HG02763 (cell line): ENCODE measurements around the gene UNC13C.
"Not testable (repeated sequence)": the region's sequence is repeated elsewhere in the genome, so short reads cannot be mapped to it uniquely, and the experiment has no call there.

Experiments used
- ATAC-seq: cut with Tn5 transposase; IDR thresholded peaks from one replicate; pipeline ENCODE4 v1.9.1; 2021; ENCODE audit warnings: mild to moderate bottlenecking, moderate library complexity; ENCODE audit not compliant: unreplicated experiment

UNC13C gene

DNA sequence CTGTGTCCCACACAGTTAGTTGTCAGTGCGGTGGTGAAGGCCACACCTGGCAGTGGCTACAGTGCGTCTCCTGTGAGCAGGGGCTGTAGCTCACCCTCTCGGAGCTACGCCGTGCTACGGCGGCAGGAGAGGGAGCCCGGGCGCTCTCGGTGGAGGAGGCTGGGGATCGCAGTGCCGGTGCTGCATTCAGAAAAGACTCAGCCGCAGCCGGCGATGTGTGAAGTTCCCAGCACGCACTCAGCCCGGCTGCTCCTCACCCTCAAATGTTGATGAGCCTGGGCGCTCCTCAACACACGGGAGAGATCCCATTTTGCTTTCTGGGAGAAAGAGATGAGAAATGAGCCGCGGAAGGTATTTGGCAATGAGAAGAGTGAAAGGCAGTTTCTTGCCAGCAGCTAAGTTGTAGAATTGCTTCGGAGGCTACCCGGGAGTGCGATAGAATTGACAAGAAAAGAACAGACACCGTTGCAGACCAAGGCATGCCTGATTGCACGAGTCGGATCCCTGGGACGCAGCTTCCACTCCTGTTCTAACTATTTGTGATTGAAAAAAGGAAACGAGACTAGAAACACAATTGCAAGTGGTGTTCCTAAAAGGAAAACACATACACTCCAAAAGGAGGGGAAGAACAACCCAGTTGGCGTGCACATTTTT, at the start of gene UNC13C:
Gene UNC13C, plus strand, starts transcription at position 189 of the 654 bp plus-strand sequence. CDS start 34,463 bp downstream, outside the sequence.
- no peak for ATAC-seq

DNA sequence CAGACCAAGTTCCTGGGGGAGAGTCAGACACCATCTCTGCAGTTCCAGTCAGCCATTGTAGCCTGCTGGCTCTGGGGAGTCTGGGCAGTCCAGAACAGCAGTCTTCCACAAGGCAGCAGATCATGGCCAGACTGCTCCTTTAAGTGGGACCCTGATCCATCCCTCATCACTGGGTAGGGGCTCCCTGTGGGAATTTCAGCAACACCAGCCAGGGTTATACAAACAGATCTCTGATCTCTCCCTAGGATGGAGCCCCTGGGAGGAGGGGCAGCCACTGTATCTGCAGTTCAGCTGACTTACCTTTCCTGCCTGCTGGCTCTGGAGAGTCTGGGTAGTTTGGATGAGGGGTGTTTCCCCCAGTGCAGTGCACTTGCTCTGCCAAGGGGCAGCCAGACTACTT, 42.1 kb upstream of the UNC13C start:
- ATAC-seq: no peak

DNA sequence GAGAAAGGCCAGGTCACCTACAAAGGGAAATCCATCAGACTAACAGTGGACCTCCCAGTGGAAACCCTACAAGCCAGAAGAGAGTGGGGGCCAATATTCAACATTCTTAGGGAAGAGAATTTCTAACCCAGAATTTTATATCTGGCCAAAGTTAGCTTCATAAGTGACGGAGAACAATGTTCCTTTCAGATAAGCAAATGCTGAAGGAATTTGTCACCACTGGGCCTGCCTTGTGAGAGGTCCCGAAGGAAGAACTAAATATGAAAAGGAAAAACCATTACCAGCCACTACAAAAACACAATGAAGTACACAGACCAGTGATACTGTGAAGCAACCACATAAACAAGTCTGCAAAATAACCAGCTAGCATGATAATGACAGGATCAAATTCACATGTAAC, 40.6 kb upstream of the UNC13C start:
- not testable (repeated sequence) for ATAC-seq

DNA sequence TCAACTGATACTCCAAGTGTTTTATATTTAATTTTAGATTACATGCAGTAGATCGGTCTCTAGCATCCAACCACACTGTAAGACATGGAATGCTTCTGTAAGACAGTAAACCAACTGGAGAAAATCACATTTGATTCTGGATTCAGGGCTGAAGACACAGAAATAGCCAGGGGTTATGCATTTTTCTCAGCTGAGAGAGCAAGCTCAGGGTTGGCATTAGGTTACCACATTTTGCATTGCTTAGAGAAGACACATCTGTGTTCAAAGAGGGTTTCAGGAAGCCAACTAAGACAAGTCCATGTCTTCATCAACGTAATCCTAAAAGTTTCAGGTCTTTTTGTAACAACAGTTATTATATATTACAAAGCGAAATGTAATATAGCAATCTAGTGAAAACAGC, 27.7 kb upstream of the UNC13C start:
- ATAC-seq: no peak

DNA sequence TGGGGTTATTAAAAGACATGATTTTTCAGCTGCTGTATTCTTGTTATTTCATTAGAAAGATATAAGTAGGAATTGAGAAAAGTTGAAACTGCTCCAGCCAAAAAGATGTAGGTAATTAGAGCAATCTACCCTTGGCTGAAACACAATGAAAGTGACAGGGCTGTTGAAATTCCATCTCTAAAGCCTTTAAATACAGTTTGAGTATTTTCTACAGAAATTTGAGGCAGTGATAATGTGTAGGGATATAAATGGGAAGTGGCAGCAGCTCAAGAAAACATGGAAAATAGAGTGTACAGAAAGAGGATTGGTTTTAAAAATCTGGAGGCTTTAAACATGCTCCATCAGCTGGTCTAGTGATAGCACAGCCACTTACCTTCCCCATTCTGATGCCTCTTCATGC, 22.8 kb upstream of the UNC13C start:
- no peak for ATAC-seq

DNA sequence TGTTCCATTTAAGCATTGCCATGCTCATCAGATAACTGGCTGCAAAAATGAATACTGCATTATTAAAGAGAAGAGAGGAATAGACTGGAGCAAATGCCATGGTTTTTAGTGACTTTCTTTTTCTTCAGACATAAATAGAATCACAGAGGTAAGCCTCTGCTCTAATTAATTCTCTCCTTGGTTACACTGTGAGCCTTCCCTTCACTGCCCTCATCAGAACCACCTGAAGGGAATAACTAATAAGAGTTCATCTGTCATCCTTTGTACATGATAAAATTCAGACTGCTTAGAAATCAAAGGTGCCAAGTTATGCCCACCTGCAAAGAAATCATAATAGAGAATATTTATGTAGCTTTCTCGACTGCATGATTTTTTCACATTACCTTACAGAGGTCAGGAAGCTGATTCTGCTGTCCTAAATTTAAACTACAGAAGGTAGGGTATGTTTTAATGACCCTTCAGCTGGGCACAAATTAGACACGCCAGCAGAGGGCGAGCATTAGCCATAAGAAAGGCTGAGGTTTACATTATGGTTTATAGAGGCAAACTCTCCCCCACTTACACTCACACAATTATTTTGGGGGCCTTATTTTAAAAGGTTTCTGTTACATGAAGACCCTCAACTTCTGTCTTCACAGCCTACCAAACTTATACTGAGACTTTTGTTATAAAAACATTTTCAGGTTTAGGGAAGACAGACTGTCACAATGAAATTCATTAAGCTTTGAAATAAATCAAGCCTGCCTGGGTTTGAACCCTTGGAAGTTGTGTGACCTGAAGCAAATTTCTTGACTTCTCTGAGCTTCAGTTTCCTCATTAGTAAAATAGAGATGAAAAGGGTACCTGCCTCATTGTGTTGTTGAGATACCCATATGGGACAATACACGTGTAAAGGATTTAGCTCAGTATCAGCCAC, 15.3 kb upstream of the UNC13C start:
- no peak for ATAC-seq

DNA sequence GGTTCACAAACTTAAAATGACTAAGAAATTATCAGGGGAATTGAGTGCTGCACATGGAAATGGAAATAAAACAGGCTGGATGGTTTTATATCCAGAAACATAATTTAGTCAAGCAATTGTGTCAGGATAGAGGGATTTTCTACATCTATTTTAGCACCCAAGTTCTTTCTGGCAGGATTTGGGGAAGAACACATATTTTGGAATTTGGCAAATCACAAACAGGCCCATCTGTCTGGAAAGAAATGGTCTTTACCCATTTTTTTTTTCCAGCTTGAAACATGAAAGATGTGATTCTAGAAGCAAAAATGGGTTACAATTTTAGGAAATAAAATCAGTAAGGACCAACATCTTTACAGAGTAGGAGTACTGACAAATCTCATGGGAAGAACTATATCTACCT, 14.4 kb upstream of the UNC13C start:
- ATAC-seq: no peak

DNA sequence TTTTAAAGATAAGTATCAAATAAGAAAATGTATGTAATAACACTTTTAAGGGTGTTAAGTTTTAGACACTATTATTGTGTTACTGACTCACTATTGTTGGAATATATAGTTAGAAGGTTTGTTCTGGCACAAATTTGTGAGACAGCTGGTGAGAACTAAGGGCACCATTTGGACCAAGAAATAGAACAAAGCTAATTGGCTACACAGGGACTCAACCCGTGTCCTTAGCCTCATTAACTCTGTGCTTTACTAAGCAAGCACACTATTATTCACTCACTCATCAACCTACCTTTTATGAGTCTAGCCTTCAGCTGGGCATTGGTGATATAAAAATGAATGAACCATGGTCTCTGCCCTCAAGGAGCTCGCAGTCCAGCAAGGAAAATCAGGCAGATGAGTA, 4.1 kb upstream of the UNC13C start:
- no peak for ATAC-seq

DNA sequence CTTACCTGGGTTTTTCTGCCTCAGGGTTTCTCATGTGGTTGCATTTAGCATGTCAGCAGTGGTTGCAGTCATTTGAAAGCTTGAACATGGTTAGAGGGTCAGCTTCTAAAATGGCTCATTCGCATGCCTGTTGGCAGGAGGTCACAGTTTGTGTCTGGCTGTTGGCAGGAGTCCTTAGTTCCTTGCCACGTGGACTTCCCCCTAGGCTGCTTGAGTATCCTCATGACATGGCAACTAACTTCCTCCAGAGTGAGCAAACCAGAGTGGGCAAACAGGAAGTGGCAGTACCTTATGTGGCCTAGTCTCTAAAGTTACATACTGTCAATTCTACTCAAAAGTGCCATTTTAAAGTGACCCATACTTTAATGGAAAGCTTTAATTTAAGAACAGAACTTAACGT, 3.4 kb upstream of the UNC13C start:
- ATAC-seq: no peak

DNA sequence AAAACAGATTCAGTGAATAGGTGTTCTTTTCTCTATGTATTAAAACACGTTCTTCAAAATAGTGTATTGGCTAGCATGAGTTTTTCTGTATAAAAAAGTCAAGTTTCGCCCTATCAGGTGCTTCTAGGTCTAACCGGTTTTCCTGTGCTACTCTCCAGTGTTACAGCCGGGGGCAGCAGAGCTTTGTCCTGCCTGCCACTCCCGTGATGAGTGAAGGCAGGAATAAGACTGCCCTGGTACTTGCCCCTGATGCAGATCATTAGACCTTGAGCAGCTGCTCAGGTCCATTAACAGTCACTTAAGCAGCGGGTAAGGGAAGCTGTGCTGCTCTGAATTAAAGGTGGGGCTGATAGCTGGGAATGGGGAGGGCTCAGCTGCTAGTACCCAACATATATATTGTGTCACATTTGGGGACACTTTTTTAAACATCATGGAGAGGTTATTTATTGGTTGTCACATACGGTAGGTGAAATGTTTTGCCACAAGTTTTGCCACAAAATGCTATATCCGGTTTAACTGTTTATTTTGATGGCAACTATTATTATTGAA, 1.3 kb upstream of the UNC13C start:
- ATAC-seq: no peak

DNA sequence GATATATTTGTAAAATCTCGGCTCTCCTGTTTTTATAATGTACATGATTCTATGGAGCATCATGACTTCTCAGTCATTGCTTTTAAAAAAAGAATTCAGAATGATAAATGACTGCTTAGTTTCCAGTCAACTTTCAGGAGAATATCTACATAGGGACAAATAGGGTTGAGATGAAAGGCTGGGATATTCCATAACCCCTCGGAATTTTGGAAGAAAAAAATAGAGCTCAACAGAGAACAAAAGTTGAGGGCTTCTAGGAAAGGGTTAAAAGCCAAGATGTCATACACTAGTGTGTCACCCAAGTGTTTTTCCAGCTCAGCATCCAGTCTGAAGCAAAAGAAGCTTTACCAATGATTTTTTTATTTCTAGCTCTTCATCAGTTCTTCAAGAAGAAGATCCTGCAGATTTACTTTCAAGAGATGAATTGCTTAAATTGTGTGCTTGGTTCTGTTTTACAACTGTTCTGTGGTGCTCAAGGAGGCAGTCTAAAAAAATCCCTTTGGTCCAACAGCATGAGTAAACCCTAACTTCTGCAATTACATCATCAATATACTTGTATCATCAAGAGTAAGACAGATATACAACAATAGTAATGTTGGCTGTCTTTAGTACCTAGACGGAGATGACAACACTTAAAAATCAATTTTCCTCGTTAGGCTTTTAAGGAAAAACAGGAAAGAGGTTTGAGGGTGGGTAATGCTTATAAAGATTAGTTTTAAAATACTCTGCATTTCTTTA, 979 bp downstream of the UNC13C start:
- ATAC-seq: no peak

DNA sequence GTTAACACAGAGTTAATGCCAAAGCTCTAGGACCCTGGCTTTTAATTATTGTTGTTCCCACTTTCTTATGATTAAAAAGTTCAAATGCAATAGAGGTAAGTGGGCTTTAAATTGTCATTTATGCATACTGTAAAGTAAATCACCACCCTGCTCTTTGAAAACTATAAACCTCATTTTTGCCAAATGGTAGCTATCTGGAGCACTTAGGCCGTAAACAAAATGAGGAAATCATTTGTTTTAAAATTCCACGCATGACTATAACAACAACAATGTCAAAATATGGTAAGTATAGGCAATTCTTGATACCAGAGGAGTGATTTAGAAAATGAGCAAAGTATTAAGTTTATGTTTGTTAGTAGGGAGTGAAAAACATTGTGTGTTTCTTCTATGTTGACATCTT, 1.8 kb downstream of the UNC13C start:
- no peak for ATAC-seq

DNA sequence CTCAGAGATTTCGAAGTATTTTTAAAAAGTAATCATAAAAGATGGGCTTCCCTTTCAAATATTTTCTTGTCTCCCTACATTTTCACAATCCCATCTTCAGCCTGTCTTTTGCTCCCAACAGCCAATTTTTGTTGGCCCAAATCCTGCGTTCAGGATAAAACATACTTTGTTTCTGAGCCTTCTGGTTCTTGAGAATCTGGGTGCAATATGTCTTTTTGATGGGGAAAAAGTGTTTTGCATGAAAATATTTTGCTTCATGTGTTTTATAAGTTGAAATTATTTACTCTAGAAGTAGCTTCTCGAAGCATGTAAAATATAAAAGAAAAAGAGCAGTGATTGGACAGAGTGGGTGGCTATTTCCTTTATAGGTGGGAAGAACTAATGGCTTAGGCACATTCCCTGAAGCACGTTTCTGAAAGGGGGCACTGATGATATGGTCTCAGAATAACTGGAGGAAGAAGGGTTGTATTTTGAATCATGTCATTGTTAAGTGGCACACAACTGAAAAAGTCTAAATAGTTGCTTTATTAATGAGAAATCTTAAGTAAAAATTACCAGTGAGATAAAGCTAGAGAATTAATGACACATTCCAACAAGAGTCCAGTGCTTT, 3.9 kb downstream of the UNC13C start:
- ATAC-seq: no peak

DNA sequence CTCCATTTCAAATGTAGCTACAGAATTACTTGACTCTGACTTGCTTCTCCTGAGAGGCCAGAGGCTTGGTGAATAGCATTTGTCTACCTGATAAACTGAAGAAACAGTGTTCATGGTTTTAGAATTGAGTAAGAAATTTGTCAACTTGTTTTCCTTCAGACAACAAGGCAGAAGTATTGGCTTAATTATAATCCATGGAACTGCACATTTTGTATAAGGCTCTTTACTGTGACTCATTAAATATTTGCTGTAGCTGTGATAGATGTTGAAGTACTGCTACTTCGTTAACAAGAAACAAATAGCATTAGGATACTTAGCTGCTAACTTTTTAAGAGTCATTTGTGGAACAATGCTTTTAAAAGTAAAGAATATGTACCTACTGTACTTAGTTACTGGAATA, 4.6 kb downstream of the UNC13C start:
- ATAC-seq: no peak

DNA sequence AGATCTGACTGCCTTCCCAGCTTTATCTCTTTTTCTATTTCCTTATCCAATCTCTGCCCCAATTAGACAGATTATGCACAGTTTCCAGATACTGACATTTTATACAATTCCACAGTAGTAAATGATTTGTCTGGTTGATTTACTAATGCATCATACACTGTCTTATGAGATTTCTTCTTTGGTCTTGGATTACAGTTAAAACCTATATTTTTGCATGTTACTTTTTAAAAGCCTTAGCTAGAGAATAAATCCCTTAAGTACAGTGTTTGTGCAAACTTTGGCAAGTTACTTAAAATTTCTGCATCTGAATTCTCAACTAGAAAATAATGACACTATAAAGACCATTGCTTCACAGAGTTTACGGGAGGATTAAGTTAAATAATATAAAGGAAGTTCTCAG, 6.0 kb downstream of the UNC13C start:
- ATAC-seq: no peak

DNA sequence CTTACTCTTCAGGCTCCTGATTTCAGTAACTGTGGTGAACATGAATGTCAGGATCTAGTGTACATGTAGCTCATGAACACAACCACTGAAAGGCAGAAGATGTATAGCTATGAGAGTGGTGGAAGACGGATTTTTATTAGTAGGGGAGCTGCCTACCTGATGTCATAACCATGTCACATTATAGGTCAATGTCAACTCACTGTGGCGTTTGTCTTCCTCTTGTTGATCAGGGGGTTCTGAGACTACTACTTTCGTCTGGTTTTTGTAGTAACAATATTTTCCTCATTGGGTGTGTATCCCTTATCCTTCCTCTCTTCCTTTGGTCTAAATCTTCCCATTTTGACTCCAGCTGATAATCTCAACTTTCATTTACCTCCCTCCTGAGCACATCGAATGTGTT, 7.3 kb downstream of the UNC13C start:
- no peak for ATAC-seq

DNA sequence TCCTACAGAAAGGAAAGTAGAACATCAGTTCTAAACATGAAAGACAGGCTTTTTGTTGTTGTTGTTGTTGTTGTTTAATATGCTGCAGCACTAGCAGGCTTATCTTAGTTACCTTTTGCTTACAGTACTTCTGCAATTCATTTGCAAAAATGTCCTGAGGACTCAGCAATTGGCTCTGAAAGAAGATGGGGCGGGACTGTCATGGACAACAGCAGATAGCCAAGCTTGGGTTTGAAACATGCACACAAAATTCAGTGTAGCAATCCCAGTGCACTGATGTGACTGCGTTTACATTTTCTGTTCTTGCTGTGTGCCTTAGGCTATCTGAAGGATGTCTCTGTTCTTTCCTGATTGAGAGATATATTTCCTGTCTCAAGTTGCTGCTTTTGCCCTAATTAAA, 9.2 kb downstream of the UNC13C start:
- no peak for ATAC-seq

DNA sequence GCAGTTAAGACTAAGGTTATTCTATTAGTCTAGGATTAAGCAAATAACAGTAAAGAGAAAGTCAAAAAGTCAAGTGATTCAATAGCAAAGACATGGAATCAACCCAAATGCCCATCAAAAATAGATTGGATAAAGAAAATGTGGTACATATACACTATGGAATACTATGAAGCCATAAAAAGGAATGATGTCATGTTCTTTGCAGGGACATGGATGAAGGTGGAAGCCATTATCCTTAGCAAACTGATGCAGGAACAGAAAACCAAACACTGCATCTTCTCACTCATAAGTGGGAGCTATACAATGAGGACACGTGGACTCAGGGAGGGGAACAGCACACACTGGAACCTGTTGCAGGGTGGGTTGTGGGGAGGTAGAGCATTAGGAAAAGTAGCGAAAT, 29.0 kb downstream of the UNC13C start:
- no peak for ATAC-seq

DNA sequence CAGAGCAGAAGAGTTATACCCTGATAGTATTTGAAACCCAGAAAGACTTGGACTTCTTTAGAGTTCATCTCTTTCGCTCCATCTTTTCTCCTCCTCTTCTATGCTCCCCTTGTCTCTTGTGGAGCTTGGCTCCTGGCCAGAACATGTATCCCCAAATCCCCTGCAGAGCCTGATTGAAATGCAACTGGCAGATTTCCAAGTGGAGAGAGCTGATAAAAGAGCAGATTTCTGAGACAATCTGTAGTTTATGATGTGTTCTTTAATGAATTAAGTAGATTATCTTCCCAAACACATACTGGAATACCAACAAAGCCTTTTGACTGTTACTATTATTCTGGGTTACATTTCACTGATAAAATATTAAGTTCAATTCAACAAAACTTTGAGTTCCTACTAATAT, 33.4 kb downstream of the UNC13C start:
- no peak for ATAC-seq

DNA sequence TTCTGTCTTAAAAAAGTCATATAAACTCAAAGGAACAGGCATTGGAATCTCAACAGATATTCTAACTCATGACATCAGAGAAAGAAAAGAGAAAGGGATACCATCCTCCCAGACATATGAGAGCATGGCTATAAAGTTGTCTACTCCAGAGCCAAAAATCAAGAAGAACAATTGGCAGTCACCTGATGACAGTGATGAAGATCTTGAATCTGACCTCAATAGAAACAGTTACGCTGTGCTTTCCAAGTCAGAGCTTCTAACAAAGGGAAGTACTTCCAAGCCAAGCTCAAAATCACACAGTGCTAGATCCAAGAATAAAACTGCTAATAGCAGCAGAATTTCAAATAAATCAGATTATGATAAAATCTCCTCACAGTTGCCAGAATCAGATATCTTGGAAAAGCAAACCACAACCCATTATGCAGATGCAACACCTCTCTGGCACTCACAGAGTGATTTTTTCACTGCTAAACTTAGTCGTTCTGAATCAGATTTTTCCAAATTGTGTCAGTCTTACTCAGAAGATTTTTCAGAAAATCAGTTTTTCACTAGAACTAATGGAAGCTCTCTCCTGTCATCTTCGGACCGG, 35.9 kb downstream of the UNC13C start:
- no peak for ATAC-seq

DNA sequence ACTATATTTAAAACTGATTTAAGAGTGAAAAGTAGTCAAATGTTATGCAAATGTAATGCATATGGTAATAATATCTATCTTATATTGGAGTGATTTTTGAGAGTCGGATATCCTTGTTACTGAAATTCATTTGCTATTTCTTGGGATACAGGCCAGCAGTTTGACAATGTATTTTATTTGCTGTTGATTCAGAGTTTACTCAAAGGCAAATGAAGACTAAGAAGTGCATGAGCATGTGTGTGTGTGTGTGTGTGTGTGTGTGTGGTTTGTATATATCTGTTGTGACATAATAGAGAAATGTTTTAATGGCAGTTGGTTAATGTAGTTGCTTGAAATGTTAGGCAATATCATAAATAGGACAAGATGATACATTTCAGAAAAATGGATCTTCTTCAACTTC, 39.0 kb downstream of the UNC13C start:
- no peak for ATAC-seq
